Karpas-422 (cell line): ENCODE data around the gene LRRC39. TPM values are rescaled to one million over a fixed set of nuclear protein-coding genes. Genes with fewer than 3 reads are reported as not detected.

Source experiments
- DNase-seq: peaks from one replicate; pipeline ENCODE4 v3.0.0-alpha.2; 2015
- H2AFZ ChIP-seq: fragments of 200-600 bp; sonication (generic); 2 replicates; pipeline ENCODE4 v1.6.1; 2014; ENCODE audit warnings: antibody characterized with exemption, low read length, mixed read lengths
- H3K27ac ChIP-seq: fragments of 200-600 bp; sonication (generic); 2 replicates; pipeline ENCODE4 v1.5.1; 2014; ENCODE audit warnings: mild to moderate bottlenecking, low read length, moderate library complexity
- H3K27me3 ChIP-seq: fragments of 200-600 bp; sonication (generic); 2 replicates; pipeline ENCODE4 v1.6.1; 2014; ENCODE audit warnings: low read length, mixed read lengths
- H3K36me3 ChIP-seq: fragments of 200-600 bp; sonication (generic); 2 replicates; pipeline ENCODE4 v1.6.1; 2014; ENCODE audit warnings: low read length, mixed read lengths; ENCODE audit not compliant: insufficient read depth
- H3K4me1 ChIP-seq: fragments of 200-600 bp; sonication (generic); 2 replicates; pipeline ENCODE4 v1.6.1; 2014; ENCODE audit warnings: mild to moderate bottlenecking, low read length, mixed read lengths
- H3K4me2 ChIP-seq: fragments of 200-600 bp; sonication (generic); 2 replicates; pipeline ENCODE4 v1.6.1; 2014; ENCODE audit warnings: low read length, low read depth, mild to moderate bottlenecking; ENCODE audit not compliant: poor library complexity, severe bottlenecking
- H3K4me3 ChIP-seq: fragments of 200-600 bp; sonication (generic); 2 replicates; pipeline ENCODE4 v1.5.1; 2014; ENCODE audit warnings: mild to moderate bottlenecking, antibody characterized with exemption, low read length, mixed read lengths
- H3K79me2 ChIP-seq: fragments of 200-600 bp; sonication (generic); 2 replicates; pipeline ENCODE4 v1.6.1; 2014; ENCODE audit warnings: mild to moderate bottlenecking, low read length, mixed read lengths
- H3K9ac ChIP-seq: fragments of 200-600 bp; sonication (generic); 2 replicates; pipeline ENCODE4 v1.6.0; 2014; ENCODE audit warnings: low read length
- H3K9me2 ChIP-seq: fragments of 200-600 bp; sonication (generic), shearing (Covaris generic); replicated peaks from 2 replicates; pipeline ENCODE4 v1.6.0; 2014; ENCODE audit warnings: mild to moderate bottlenecking, low read length, moderate library complexity; ENCODE audit not compliant: insufficient read depth
- H3K9me3 ChIP-seq: fragments of 300-700, 200-600 bp; sonication (generic); 2 replicates; pipeline ENCODE4 v1.6.1; 2014; ENCODE audit warnings: low read length, mixed read lengths
- H4K20me1 ChIP-seq: fragments of 200-600 bp; sonication (generic); 2 replicates; pipeline ENCODE4 v1.6.1; 2014; ENCODE audit warnings: mild to moderate bottlenecking, antibody characterized with exemption, low read length, low read depth; ENCODE audit not compliant: insufficient read depth
- total RNA-seq: library from RNA; depleted of rRNA; stranded (reverse); fragments of >200 nt; shearing (Covaris generic); gene quantifications from 2 replicates; pipeline ENCODE4 v1.2.3, GENCODE V29; 2014; ENCODE audit warnings: low replicate concordance

LRRC39 gene
- total RNA-seq, 1 experiment from 2014 or later = 5.2 TPM

DNA sequence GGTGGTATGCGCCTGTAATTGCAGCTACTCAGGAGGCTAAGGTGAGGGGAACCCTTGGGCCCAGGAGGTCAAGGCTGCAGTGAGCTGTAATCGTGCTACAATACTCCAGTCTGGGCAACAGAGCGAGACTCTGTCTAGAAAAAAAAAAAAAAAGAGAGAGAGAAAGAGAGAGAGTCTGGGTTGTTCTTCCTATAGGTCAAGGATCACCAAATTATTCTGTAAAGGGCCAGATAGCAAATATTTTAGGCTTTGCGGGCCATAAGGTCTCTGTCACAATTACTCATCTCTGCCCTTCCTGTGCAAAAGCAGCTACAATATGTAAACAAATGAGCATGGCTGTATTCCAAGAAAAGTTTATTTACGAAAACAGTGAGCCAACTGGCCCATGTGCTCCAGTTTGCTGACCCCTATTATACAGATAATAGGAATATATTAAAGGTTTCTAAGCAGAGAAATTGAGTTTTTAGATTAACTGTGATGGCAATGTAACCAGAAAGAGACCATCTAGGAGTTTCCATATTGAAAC is 47.4 kb downstream of the LRRC39 start:
- Histone ChIP-seq H4K20me1 (no peaks in the 10 kb centered on the region), H3K9ac (no peak overlapping the region), H3K9me2 (no peaks in the 10 kb centered on the region), H3K27ac (no peak overlapping the region), H3K4me2 (peak overlapping the region; percentile 87), H3K36me3 (peaks cover under 1% of the 10 kb centered on the region; the same call in 1 of the 2 replicates), H3K27me3 (no peaks in the 10 kb centered on the region), H3K4me3 (peak overlapping the region; percentile 100), H3K9me3 (no peaks in the 10 kb centered on the region), H3K79me2 (peaks cover 95% of the 10 kb centered on the region), H3K4me1 (peaks cover 44% of the 10 kb centered on the region), H2AFZ (no peak overlapping the region)
- no peak for DNase-seq

DNA sequence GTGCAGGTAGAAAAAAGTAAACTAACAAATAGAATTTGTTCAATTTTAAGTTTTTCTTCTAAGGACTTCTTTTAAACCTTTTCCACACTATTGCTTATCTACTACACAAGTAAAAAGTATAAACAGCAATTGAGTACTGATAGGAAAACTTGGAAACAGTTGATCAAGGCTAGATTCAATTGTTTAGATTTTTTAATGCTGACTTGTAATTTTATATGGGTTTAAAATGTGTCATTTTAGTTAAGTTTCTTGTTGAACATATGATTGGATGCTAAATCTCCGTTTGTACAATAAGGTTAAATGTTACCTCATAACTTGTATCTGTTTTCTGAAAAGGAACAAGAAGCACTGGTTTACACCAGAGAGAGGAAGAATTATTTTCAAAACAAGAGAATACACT is 50.8 kb downstream of the LRRC39 start:
- H2AFZ ChIP-seq = no peak overlapping the region
- H3K4me2 ChIP-seq = no peak overlapping the region
- no peak overlapping the region for H3K9ac ChIP-seq
- H3K4me1 ChIP-seq = peaks cover 27% of the 10 kb centered on the region
- H3K27me3 ChIP-seq = no peaks in the 10 kb centered on the region
- H3K27ac ChIP-seq = no peak overlapping the region
- no peaks in the 10 kb centered on the region for H3K9me3 ChIP-seq
- no peak for DNase-seq
- H3K79me2 ChIP-seq = peaks cover 90% of the 10 kb centered on the region
- no peaks in the 10 kb centered on the region for H4K20me1 ChIP-seq
- no peak overlapping the region for H3K4me3 ChIP-seq
- H3K9me2 ChIP-seq = no peaks in the 10 kb centered on the region
- peaks cover 10% of the 10 kb centered on the region; the same call in 1 of the 2 replicates for H3K36me3 ChIP-seq

DNA sequence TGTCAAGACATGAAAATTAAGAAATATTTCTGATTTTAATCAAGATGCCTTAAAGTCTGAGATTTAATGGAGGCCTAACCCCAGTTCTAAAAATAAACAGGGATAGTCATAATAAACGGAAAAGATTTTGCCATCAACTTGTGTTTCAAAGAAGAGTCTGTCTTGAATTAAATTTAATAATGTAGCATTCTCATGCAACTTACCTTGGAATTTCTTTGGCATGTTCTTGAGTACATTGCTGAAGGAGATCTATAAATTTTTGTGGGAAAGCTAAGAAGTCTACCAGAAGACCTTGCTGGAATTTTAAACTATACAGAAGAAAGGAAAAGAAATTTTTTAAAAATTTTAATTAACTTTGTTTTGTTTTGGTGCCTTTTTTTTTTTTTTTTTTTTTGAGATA is 55.9 kb downstream of the LRRC39 start:
- H3K9me3 ChIP-seq = no peaks in the 10 kb centered on the region
- no peak overlapping the region for H3K9ac ChIP-seq
- H3K4me3 ChIP-seq = no peak overlapping the region
- no peaks in the 10 kb centered on the region for H3K9me2 ChIP-seq
- no peak overlapping the region for H2AFZ ChIP-seq
- no peaks in the 10 kb centered on the region; the same call in 1 of the 2 replicates for H3K4me1 ChIP-seq
- peaks cover 61% of the 10 kb centered on the region for H3K79me2 ChIP-seq
- no peak overlapping the region for H3K27ac ChIP-seq
- H3K27me3 ChIP-seq = no peaks in the 10 kb centered on the region
- DNase-seq = no peak
- no peaks in the 10 kb centered on the region for H4K20me1 ChIP-seq
- no peak overlapping the region for H3K4me2 ChIP-seq
- peaks cover 37% of the 10 kb centered on the region for H3K36me3 ChIP-seq

DNA sequence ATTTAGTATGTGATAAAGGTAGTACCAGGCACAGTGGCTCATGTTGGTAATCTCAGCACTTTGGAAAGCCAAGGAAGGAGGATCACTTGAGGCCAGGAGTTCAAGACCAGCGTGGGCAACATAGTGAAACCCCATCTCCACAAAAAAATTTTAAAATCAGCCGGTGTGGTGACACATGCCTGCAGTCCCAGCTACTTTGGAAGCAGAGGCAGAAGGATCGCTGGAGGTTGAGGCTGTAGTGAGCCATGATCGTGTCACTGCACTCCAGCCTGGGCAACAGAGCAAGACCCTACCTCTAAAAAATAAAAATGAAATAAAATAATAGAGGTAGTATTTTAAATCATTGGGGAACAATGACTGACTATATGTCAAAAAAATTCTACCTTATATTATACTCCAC is 62.5 kb downstream of the LRRC39 start:
- no peaks in the 10 kb centered on the region for H3K27me3 ChIP-seq
- no peak for DNase-seq
- H3K9me3 ChIP-seq = no peaks in the 10 kb centered on the region
- H3K79me2 ChIP-seq = peaks cover 49% of the 10 kb centered on the region
- H3K4me2 ChIP-seq = no peak overlapping the region
- H3K9ac ChIP-seq = no peak overlapping the region
- H4K20me1 ChIP-seq = no peaks in the 10 kb centered on the region
- H3K4me1 ChIP-seq = no peaks in the 10 kb centered on the region
- H3K4me3 ChIP-seq = no peak overlapping the region
- no peak overlapping the region for H2AFZ ChIP-seq
- no peak overlapping the region for H3K27ac ChIP-seq
- no peaks in the 10 kb centered on the region for H3K9me2 ChIP-seq
- peaks cover 42% of the 10 kb centered on the region for H3K36me3 ChIP-seq

DNA sequence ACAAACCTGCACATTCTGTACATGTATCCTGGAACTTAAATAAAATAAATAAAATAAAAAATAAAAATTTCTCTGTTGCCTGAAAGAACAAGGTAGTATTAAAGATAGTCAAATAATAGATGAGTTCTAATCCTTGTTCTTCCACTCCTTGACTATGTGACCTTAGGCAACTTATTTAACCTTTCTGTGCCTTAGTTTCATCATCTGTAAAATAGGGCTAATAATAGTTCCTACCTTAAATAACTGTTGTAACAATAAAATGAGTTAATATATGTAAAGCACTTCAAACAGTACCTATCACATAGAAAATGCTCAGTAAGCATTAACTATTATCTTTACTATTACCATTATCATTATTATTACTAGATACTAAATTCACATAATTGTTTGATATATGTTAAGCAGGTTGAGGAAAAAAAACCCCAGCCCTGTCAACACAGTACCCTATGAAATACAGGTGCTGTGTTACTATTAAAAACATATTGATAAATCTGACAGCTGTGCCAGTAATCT is 68.4 kb downstream of the LRRC39 start:
- no peak overlapping the region for H3K9ac ChIP-seq
- no peak overlapping the region for H3K4me3 ChIP-seq
- no peaks in the 10 kb centered on the region for H4K20me1 ChIP-seq
- no peak overlapping the region for H3K4me2 ChIP-seq
- no peaks in the 10 kb centered on the region for H3K27me3 ChIP-seq
- H3K79me2 ChIP-seq = peaks cover 30% of the 10 kb centered on the region
- no peak overlapping the region for H2AFZ ChIP-seq
- DNase-seq = no peak
- H3K4me1 ChIP-seq = no peaks in the 10 kb centered on the region; the same call in 1 of the 2 replicates
- H3K9me2 ChIP-seq = no peaks in the 10 kb centered on the region
- H3K36me3 ChIP-seq = peaks cover 41% of the 10 kb centered on the region; the same call in 1 of the 2 replicates
- H3K9me3 ChIP-seq = no peaks in the 10 kb centered on the region
- no peak overlapping the region for H3K27ac ChIP-seq

DNA sequence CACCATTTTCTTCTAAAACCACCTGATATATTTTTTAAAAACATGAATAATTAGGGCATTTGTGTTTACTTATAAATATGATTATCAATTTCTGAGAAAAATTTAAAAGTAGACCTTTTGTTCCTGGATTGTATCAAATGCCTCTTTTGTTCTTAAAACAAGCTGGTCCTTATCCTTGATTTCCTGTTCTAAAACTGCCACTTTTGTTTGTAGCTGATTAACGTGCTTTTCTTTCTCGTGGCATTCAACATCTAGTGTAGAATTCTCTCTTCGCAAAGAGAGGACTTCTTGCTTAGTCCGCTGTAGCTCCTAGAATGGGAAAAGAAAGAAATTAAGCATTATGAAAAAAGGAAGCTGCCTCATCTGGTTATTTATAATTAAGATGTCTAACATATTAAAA is 70.4 kb downstream of the LRRC39 start:
- H3K9me2 ChIP-seq = no peaks in the 10 kb centered on the region
- no peak overlapping the region for H3K27ac ChIP-seq
- H3K9me3 ChIP-seq = no peaks in the 10 kb centered on the region
- no peaks in the 10 kb centered on the region for H3K27me3 ChIP-seq
- peaks cover 54% of the 10 kb centered on the region for H3K36me3 ChIP-seq
- H3K4me2 ChIP-seq = no peak overlapping the region
- no peak overlapping the region for H2AFZ ChIP-seq
- H3K79me2 ChIP-seq = peaks cover 18% of the 10 kb centered on the region
- H3K4me3 ChIP-seq = no peak overlapping the region
- H3K9ac ChIP-seq = no peak overlapping the region
- DNase-seq = no peak
- H4K20me1 ChIP-seq = no peaks in the 10 kb centered on the region
- no peaks in the 10 kb centered on the region; the same call in 1 of the 2 replicates for H3K4me1 ChIP-seq

DNA sequence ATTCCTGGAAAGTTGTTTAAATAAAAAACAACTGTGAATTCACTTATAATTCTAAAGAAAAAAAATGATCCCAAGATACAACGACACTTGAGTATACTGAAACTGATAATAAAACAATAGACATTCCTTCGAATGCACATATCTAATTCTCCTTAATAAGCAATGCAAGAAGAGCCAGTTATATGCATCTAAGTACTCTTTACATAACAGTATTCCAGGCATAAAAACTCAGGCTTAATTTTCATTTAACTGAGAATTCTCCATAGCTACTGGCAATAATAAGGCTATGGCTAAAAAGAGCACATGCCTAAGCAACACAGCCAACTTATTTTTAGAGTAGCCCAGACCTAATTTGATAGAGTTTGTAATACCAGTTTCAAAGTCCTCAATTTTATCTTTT is 76.5 kb downstream of the LRRC39 start:
- Histone ChIP-seq H3K36me3 (peaks cover 61% of the 10 kb centered on the region), H2AFZ (no peak overlapping the region), H3K9me2 (no peaks in the 10 kb centered on the region)

DNA sequence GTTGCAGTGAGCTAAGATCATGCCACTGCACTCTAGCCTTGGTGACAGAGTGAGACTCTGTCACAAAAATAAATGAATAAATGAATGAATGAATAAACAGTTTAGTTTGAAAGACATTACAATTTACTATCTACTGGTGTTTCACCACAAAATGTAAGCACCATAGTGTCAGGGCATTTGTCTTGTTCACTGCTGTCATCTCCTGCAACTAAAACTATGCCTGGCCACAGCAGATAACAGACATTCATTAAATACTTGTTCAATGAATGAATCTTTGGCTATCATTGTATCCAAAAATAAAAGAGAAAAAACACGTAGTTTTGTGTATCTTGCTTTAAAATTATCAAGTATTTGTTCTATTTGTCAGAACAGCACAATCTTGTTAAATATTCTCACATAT is 77.9 kb downstream of the LRRC39 start:
- peaks cover 18% of the 10 kb centered on the region; the same call in 1 of the 2 replicates for H3K79me2 ChIP-seq
- H3K4me3 ChIP-seq = no peak overlapping the region
- H4K20me1 ChIP-seq = no peaks in the 10 kb centered on the region
- H3K9me3 ChIP-seq = no peaks in the 10 kb centered on the region; the same call in 1 of the 2 replicates
- no peak overlapping the region for H3K27ac ChIP-seq
- DNase-seq = no peak
- H3K9ac ChIP-seq = no peak overlapping the region
- H3K4me1 ChIP-seq = no peaks in the 10 kb centered on the region
- no peak overlapping the region for H3K4me2 ChIP-seq
- no peak overlapping the region for H2AFZ ChIP-seq
- peaks cover 64% of the 10 kb centered on the region for H3K36me3 ChIP-seq
- H3K9me2 ChIP-seq = no peaks in the 10 kb centered on the region
- H3K27me3 ChIP-seq = no peaks in the 10 kb centered on the region

More for the DNA sequence above, 76.5 kb downstream of the LRRC39 start:
- DNase-seq = no peak
- no peaks in the 10 kb centered on the region for H4K20me1 ChIP-seq
- 0 out of 2 replicates have a peak, but pooled peaks cover 10% of the 10 kb centered on the region for H3K79me2 ChIP-seq
- H3K9ac ChIP-seq = no peak overlapping the region
- H3K9me3 ChIP-seq = no peaks in the 10 kb centered on the region; the same call in 1 of the 2 replicates
- no peaks in the 10 kb centered on the region for H3K4me1 ChIP-seq
- no peaks in the 10 kb centered on the region for H3K27me3 ChIP-seq
- H3K27ac ChIP-seq = no peak overlapping the region
- H3K4me2 ChIP-seq = no peak overlapping the region
- no peak overlapping the region for H3K4me3 ChIP-seq
